Measurements from ENCODE around the gene MRPL53.
A peak's percentile ranks its signal among the peaks of the same experiment; 100 is the strongest.
"Not testable (repeated sequence)": the region's sequence is repeated elsewhere in the genome, so short reads cannot be mapped to it uniquely, and the experiment has no call there.

Gene MRPL53

DNA sequence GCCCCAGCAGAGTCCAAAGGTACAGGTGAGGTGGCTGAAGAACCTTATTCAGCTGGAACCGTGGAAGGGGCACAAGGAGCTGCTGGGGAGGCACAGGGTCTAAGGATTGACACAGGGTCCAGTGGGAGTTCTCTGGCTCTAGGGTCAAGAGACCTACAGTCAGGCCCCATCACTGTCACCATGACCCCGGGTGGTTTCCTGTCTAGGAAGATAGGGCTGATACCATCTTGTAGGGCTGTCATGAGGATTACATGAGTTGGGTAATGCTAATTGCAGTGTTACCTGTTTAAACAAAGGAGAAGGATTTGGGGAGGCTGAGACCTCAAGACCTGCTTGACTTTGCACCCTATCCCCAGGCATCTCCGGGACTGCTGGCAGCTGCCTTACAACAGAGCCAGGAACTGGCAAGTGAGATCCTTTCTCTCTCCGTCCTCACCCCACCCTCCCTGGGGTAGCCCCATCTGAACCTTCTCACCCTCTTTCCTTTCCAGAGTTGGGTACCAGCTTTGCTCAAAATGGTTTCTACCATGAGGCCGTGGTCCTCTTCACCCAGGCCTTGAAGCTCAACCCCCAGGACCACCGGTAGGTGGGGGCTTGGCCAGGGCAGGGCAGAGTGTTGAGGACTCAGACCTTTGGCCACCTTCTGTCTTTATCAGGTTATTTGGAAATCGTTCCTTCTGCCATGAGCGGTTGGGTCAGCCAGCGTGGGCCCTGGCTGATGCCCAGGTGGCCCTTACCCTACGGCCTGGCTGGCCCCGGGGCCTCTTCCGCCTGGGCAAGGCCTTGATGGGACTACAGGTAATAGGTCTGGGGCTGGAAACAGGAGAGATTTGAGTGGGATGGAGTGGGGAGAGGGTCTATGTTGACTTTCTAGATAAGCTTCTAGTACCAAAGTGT lies 19.4 kb upstream of the MRPL53 start:
- TF ChIP-seq, protein P1, sequence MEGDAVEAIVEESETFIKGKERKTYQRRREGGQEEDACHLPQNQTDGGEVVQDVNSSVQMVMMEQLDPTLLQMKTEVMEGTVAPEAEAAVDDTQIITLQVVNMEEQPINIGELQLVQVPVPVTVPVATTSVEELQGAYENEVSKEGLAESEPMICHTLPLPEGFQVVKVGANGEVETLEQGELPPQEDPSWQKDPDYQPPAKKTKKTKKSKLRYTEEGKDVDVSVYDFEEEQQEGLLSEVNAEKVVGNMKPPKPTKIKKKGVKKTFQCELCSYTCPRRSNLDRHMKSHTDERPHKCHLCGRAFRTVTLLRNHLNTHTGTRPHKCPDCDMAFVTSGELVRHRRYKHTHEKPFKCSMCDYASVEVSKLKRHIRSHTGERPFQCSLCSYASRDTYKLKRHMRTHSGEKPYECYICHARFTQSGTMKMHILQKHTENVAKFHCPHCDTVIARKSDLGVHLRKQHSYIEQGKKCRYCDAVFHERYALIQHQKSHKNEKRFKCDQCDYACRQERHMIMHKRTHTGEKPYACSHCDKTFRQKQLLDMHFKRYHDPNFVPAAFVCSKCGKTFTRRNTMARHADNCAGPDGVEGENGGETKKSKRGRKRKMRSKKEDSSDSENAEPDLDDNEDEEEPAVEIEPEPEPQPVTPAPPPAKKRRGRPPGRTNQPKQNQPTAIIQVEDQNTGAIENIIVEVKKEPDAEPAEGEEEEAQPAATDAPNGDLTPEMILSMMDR (IDR thresholded peaks at IDR 0.05; ENCODE audit: unreplicated experiment in 3 of 3), result no peak
- H3K36me3 Mint-ChIP-seq (ENCODE audit: low read depth), result peaks cover 61% of the 10 kb centered on the region
- H3K4me3 Mint-ChIP-seq, result no peak overlapping the region
- no peaks in the 10 kb centered on the region for H3K9me3 Mint-ChIP-seq
- no peak overlapping the region for H3K27ac Mint-ChIP-seq
- no peaks in the 10 kb centered on the region for H3K4me1 Mint-ChIP-seq
- H3K27me3 Mint-ChIP-seq (ENCODE audit: low read depth), result peaks cover 23% of the 10 kb centered on the region

DNA sequence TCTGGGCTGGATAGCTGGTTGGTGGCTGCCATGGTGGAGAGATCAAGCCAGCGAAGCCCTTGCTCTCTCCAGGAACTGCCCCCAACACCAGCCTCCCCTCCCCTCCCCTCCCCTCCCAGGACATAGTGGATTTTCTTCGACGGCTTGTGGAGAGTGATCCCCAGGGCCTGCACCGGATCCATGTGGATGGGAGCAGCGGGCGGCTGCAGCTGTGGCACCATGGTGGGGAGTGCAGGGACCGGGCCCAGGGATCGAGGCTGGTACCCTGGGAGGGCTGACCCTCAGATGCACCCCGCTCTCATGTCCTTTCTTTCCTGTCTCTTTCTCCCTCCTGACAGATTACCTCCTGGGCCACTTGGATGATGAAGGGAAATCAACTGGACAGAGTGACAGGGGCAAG lies 17.4 kb upstream of the MRPL53 start:
- Mint-ChIP-seq H3K27ac (no peak overlapping the region), H3K9me3 (no peaks in the 10 kb centered on the region), H3K36me3 (ENCODE audit: low read depth) (peaks cover 58% of the 10 kb centered on the region), H3K4me1 (no peaks in the 10 kb centered on the region), H3K27me3 (ENCODE audit: low read depth) (peaks cover 3% of the 10 kb centered on the region), H3K4me3 (no peak overlapping the region)
- TF ChIP-seq, protein P1 (IDR thresholded peaks at IDR 0.05; ENCODE audit: unreplicated experiment in 3 of 3), result no peak

DNA sequence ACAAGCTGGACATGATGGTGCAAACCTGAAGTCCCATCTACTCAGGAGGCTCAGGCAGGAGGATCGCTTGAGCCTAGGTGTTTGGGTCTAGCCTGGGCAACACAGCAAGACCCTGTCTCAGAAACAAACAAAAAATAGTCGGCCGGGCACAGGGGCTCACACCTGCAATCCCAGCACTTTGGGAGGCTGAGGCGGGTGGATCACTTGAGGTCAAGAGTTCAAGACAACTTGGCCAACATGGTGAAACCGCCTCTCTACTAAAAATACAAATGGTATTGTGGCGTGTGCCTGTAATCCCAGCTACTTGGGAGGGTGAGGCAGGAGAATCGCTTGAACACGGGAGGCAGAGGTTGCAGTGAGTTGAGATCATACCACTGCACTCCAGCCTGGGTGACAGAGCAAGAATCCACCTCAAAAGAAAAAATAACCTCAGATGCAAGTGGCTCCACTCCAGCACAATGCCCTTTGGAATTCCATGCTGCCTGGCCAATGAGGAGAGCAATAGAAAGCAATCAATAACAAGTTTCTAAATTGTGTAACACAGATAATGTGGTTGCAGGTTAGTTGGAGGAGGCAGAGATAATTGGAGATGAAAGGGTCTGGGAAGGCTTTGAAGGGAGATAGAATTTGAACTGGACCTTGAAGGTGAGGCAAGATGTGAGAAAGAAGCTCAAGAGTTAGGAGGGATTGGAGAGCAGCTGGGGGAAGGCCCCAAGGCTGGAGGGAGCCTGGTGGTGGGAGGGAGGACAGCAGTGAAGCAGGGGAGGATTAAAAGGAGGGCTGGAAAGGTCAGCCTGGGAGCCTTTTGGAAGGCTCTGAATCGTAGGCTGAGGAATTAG lies 16.4 kb upstream of the MRPL53 start:
- no peaks in the 10 kb centered on the region for H3K4me1 Mint-ChIP-seq
- H3K27me3 Mint-ChIP-seq (ENCODE audit: low read depth), result no peaks in the 10 kb centered on the region
- H3K9me3 Mint-ChIP-seq, result no peaks in the 10 kb centered on the region
- peaks cover 51% of the 10 kb centered on the region for H3K36me3 Mint-ChIP-seq (ENCODE audit: low read depth)
- no peak overlapping the region for H3K4me3 Mint-ChIP-seq
- TF ChIP-seq, protein P1 (IDR thresholded peaks at IDR 0.05; ENCODE audit: unreplicated experiment in 3 of 3), result no peak
- H3K27ac Mint-ChIP-seq, result peak overlapping the region in 1 of 3 experiments; percentile 1

DNA sequence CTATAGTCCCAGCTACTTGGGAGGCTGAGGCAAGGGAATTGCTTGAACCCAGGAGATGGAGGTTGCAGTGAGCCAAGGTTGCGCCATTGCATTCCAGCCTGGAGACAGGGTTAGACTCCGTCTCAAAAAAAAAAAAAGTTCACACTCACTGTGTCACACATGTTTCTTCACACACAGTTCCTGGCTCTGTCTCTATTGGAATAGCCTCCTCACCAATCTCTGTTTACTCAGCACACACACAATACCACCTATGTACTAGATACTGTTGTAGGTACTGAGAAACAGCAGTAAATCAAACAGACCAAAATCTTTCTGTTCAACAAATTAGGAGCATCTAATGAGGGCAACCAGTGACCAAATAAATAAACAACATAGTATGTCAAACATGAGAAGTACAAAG lies 13.7 kb upstream of the MRPL53 start:
- Mint-ChIP-seq H3K4me3 (no peak overlapping the region), H3K27ac (no peak overlapping the region), H3K4me1 (peaks cover 11% of the 10 kb centered on the region), H3K27me3 (ENCODE audit: low read depth) (no peaks in the 10 kb centered on the region), H3K36me3 (ENCODE audit: low read depth) (peaks cover 34% of the 10 kb centered on the region), H3K9me3 (no peaks in the 10 kb centered on the region)
- TF ChIP-seq, protein P1 (IDR thresholded peaks at IDR 0.05; ENCODE audit: unreplicated experiment in 3 of 3), result no peak

- H3K36me3 Mint-ChIP-seq (ENCODE audit: low read depth), result peaks cover 26% of the 10 kb centered on the region
- peaks cover 17% of the 10 kb centered on the region for H3K4me1 Mint-ChIP-seq
- peak overlapping the region; percentile 95 to 99 (median 98) for H3K27ac Mint-ChIP-seq
- not testable (repeated sequence) for H3K27me3 Mint-ChIP-seq (ENCODE audit: low read depth); H3K9me3 Mint-ChIP-seq
- H3K4me3 Mint-ChIP-seq, result peak overlapping the region; percentile 96 to 100 (median 99)
Measured at GRCh38 chr2:74483675-74484164, 11.2 kb upstream of the MRPL53 start.

Measured in nephron (organoid).